ENCODE measurements around the gene KCNMA1.

- TF ChIP-seq CTCF (IDR thresholded peaks at IDR 0.05) (no peak), POLR2A (IDR thresholded peaks at IDR 0.05) (no peak)
Measured at GRCh38 chr10:77116904-77117303, 520.7 kb downstream of the KCNMA1 start.
